K562 (cell line): ENCODE measurements around the gene MS4A18. TPM values are rescaled to one million over a fixed set of nuclear protein-coding genes. Genes with fewer than 3 reads are reported as not detected.

Source experiments
- ATAC-seq: fragments of 200-7000 bp; cut with Tn5 transposase; 3 replicates; pipeline ENCODE4 v1.9.1; 2020; ENCODE audit warnings: moderate library complexity
- BruUV-seq: library from RNA; stranded (reverse); fragments of 400-500 nt; replicated peaks from 2 replicates; lab custom pipeline; 2021; lab: Mats Ljungman, UMichigan
- CTCF ChIA-PET: fragments of 300-600 bp; formaldehyde crosslinking; extraction: SDS; loops from one replicate; lab custom pipeline; 2021; ENCODE audit warnings: low intra/inter-chr PET ratio; lab: Yijun Ruan, JAX
- POLR2A ChIA-PET: fragments of 300-600, 350-650 bp; sonication (Branson Sonifier 250); formaldehyde crosslinking; extraction: SDS; loops from one replicate; lab custom pipeline; 2021; ENCODE audit warnings: antibody characterized with exemption, inconsistent platforms; lab: Yijun Ruan, JAX
- DNase-seq, 4 experiments: peaks; one replicate each; pipeline versions ENCODE4 v3.0.0 to v3.0.0-alpha.2; 2011 to 2018; ENCODE audit warnings: low spot score in 3 of 4, mixed read lengths in 3 of 4; ENCODE audit errors: extremely low read depth in 1 of 4
- FAIRE-seq: peaks from 2 replicates; lab custom pipeline; 2011; peaks lifted over from hg19 to GRCh38; lab: Jason Lieb, UNC
- H2AFZ ChIP-seq: 2 replicates; pipeline ENCODE4 v1.6.0; 2011; ENCODE audit warnings: low read depth, low read length, control low read depth, inconsistent platforms
- H3K27ac ChIP-seq: fragments of 200-600 bp; 3 replicates; pipeline ENCODE4 v1.8.0; 2011; ENCODE audit warnings: low read depth, mild to moderate bottlenecking, control low read depth, inconsistent platforms, low read length, moderate library complexity, mixed read lengths; ENCODE audit errors: extremely low read depth
- H3K27me3 ChIP-seq, 2 experiments: fragments of 300-600 bp in 1 of 2; 2 replicates in 1 of 2; 3 replicates in 1 of 2; pipeline versions ENCODE4 v1.6.0 to v1.8.0; 2011; ENCODE audit warnings: inconsistent platforms in 2 of 2, low read length in 2 of 2, mild to moderate bottlenecking in 1 of 2, mixed read lengths in 1 of 2, moderate library complexity in 1 of 2; ENCODE audit not compliant: control insufficient read depth in 2 of 2, insufficient read depth in 2 of 2
- H3K36me3 ChIP-seq: fragments of 300-600 bp; 3 replicates; pipeline ENCODE4 v1.8.0; 2011; ENCODE audit warnings: mild to moderate bottlenecking, low read length, inconsistent platforms; ENCODE audit not compliant: control insufficient read depth, insufficient read depth
- H3K4me1 ChIP-seq, 2 experiments: fragments of 200-600 bp in 1 of 2; replicated peaks in 1 of 2; 2 replicates in 1 of 2; 3 replicates in 1 of 2; pipeline versions ENCODE4 v1.5.1 to v1.8.0; 2011; ENCODE audit warnings: inconsistent platforms in 2 of 2, low read length in 2 of 2, mild to moderate bottlenecking in 1 of 2, mixed read lengths in 1 of 2, moderate library complexity in 1 of 2; ENCODE audit not compliant: control insufficient read depth in 2 of 2, insufficient read depth in 2 of 2
- H3K4me2 ChIP-seq: 2 replicates; pipeline ENCODE4 v1.6.1; 2011; ENCODE audit warnings: low read length, control low read depth, inconsistent platforms, mixed read lengths; ENCODE audit not compliant: insufficient read depth
- H3K4me3 ChIP-seq: fragments of 200-600 bp; sonication (generic), shearing (Covaris generic); 2 replicates; pipeline ENCODE4 v1.5.1; 2016; ENCODE audit warnings: control low read depth, inconsistent platforms
- H3K79me2 ChIP-seq: fragments of 200-600 bp; 3 replicates; pipeline ENCODE4 v1.8.0; 2011; ENCODE audit warnings: low read length, inconsistent platforms; ENCODE audit not compliant: control insufficient read depth, insufficient read depth
- H3K9ac ChIP-seq, 2 experiments: 2 replicates each; pipeline versions ENCODE4 v1.6.0 to v1.6.1; 2011; ENCODE audit warnings: low read depth in 2 of 2, low read length in 2 of 2, control low read depth in 1 of 2, inconsistent platforms in 1 of 2, mild to moderate bottlenecking in 1 of 2, mixed read lengths in 1 of 2; ENCODE audit not compliant: insufficient read depth in 1 of 2
- H3K9me1 ChIP-seq: one replicate; pipeline ENCODE4 v1.6.0; 2011; ENCODE audit warnings: inconsistent platforms, mild to moderate bottlenecking, low read length, moderate library complexity; ENCODE audit not compliant: control insufficient read depth, insufficient read depth
- H3K9me3 ChIP-seq: replicated peaks from 2 replicates; pipeline ENCODE4 v1.5.1; 2011; ENCODE audit warnings: low read depth, low read length, inconsistent platforms; ENCODE audit not compliant: control insufficient read depth, insufficient read depth
- H4K20me1 ChIP-seq: replicated peaks from 2 replicates; pipeline ENCODE4 v1.6.1; 2011; ENCODE audit warnings: low read length, inconsistent platforms, mixed read lengths; ENCODE audit not compliant: control insufficient read depth, insufficient read depth
- CTBP1 ChIP-seq: fragments of 450-650 bp; IDR thresholded peaks from 2 replicates; pipeline ENCODE4 v1.6.1; 2016; ENCODE audit warnings: borderline replicate concordance
- CXXC5 ChIP-seq: fragments of 250-450 bp; sonication (Bioruptor Pico); IDR thresholded peaks from 2 replicates; pipeline ENCODE4 v1.8.0; 2022; ENCODE audit warnings: inconsistent platforms, mild to moderate bottlenecking, moderate library complexity
- FOXK2 ChIP-seq, 2 experiments: fragments of 450-650 bp; IDR thresholded peaks in 1 of 2; conservative IDR thresholded peaks in 1 of 2; 2 replicates each; pipeline ENCODE4 v1.6.1; 2016; ENCODE audit warnings: low read depth in 2 of 2, mild to moderate bottlenecking in 1 of 2
- HNRNPLL ChIP-seq: fragments of 200-400 bp; formaldehyde crosslinking; IDR thresholded peaks from 2 replicates; pipeline ENCODE4 v1.6.1; 2017; ENCODE audit warnings: low read length, low read depth, mild to moderate bottlenecking; ENCODE audit not compliant: poor library complexity, severe bottlenecking
- NRF1 ChIP-seq, 2 experiments: fragments of 450-650 bp; IDR thresholded peaks in 1 of 2; conservative IDR thresholded peaks in 1 of 2; 2 replicates each; pipeline ENCODE4 v1.6.1; 2014; ENCODE audit warnings: mild to moderate bottlenecking in 2 of 2
- RBM39 ChIP-seq: fragments of 200-400 bp; formaldehyde crosslinking; optimal IDR thresholded peaks from 2 replicates; pipeline ENCODE3; 2018; ENCODE audit warnings: low read depth, low read length
- SMC3 ChIP-seq: conservative IDR thresholded peaks from 2 replicates; pipeline ENCODE4 v1.6.1; 2011; ENCODE audit warnings: low read depth, low read length, improper control_type of control experiment; ENCODE audit not compliant: insufficient read depth
- TEAD4 ChIP-seq, 2 experiments: sonication (generic) in 1 of 2; formaldehyde crosslinking in 1 of 2; IDR thresholded peaks; 2 replicates each; pipeline versions ENCODE4 v1.6.1 to v1.8.0; 2012 to 2022; ENCODE audit warnings: borderline replicate concordance in 1 of 2, inconsistent platforms in 1 of 2, low read length in 1 of 2, mild to moderate bottlenecking in 1 of 2, missing genetic modification reagents in 1 of 2
- ZBTB7A ChIP-seq: IDR thresholded peaks from 2 replicates; pipeline ENCODE4 v1.6.1; 2011; ENCODE audit warnings: low read depth, mild to moderate bottlenecking, low read length, moderate library complexity, borderline replicate concordance; ENCODE audit not compliant: control insufficient read depth
- ZNF24 ChIP-seq: fragments of 450-650 bp; IDR thresholded peaks from 2 replicates; pipeline ENCODE4 v1.6.1; 2016
- whole genome bisulfite sequencing: fragments of 100-300 bp; shearing (Covaris generic); methylation state at CpG from one replicate; pipeline ENCODE4 v1.1.6; 2016; ENCODE audit warnings: low coverage, mixed read lengths; ENCODE audit not compliant: insufficient coverage; ENCODE audit errors: missing lambda C conversion rate; 5-methylcytosine and 5-hydroxymethylcytosine counted together
- in situ Hi-C: fragments of 300-500 bp; cut with MboI; formaldehyde crosslinking; loops from 4 replicates; pipeline ENCODE4 v1.15.0; 2018; ENCODE audit warnings: inconsistent platforms, mixed read lengths
- intact Hi-C: fragments of 100-400 bp; cut with micrococcal nuclease; formaldehyde crosslinking; loops from 2 replicates; pipeline ENCODE4 v1.14.2; 2022
- polyA plus RNA-seq, 8 experiments: library from polyadenylated mRNA; depleted of rRNA in 4 of 8; stranded (reverse) in 5 of 8; unstranded in 3 of 8; fragments of >200 nt; fragmentation: Nextera tagmentation in 2 of 8; fragmentation: Illumina TruSeq in 1 of 8; extraction: Ambion mirVana in 2 of 8; extraction: Trizol in 1 of 8; gene quantifications; 2 replicates each; pipeline versions ENCODE4 v1.2.1 to v1.2.3, GENCODE V29; 2011 to 2014; ENCODE audit warnings: inconsistent platforms in 1 of 8, missing spikeins in 1 of 8
- total RNA-seq, 7 experiments: library from RNA; depleted of rRNA in 6 of 7; stranded (reverse); fragments of >200 nt in 6 of 7; fragmentation: Illumina TruSeq in 2 of 7; extraction: Trizol in 2 of 7; gene quantifications; 2 replicates each; pipeline versions ENCODE4 v1.2.1 to v1.2.3, GENCODE V29; 2011 to 2021; ENCODE audit warnings: low replicate concordance in 1 of 7
- TF ChIP-seq, protein P1 (sequence below), 3 experiments: IDR thresholded peaks in 2 of 3; conservative IDR thresholded peaks in 1 of 3; 2 replicates each; pipeline ENCODE4 v1.5.1; 2011 to 2012; ENCODE audit warnings: low read length in 3 of 3, mild to moderate bottlenecking in 3 of 3, control low read depth in 2 of 3, improper control_type of control experiment in 1 of 3, inconsistent platforms in 1 of 3, low read depth in 1 of 3, mixed read lengths in 1 of 3, moderate library complexity in 1 of 3; ENCODE audit not compliant: insufficient read depth in 2 of 3
- TF ChIP-seq, protein P2 (sequence below): fragments of 450-650 bp; IDR thresholded peaks from one replicate; pipeline ENCODE4 v1.6.1; 2018; ENCODE audit warnings: mild to moderate bottlenecking, moderate library complexity; ENCODE audit not compliant: partially characterized antibody
- TF ChIP-seq, protein P3 (sequence below): fragments of 450-650 bp; IDR thresholded peaks from 2 replicates; pipeline ENCODE4 v1.6.1; 2017; ENCODE audit warnings: antibody characterized with exemption

The MS4A18 gene
- total and polyA plus RNA-seq, 9 of the 15 experiments (the other 6 are each of a cell fraction or from before 2014, with no cell fraction given), result not detected

DNA sequence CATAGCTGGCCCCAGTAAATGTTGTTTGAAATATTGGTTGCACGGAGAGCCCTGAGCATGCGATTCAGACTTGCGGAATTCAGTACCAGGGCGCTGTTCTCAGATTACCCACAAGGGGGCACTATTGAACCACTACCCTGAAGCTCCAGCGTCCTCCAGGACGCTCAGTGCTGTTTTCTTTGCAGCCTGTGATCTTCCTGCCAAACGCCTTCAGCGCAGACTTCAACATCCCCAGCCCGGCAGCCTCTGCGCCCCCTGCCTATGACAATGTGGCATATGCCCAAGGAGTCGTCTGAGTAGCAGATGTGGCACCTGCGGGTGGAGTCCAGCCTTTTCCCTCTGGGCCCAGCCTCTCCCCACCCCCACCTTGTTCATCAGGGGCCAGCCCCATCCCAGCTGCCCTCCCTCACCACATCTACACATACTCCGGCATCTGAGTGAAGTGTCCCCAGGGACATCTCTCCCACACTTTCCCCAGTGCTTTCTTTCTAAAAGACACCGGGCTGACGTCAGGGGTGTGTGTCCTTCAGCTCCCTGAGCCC, 51.0 kb downstream of the MS4A18 start:
- ATAC-seq, result peak; percentile 95
- Histone ChIP-seq H3K27ac (no peak overlapping the region), H3K9me1 (no peaks in the 10 kb centered on the region), H3K36me3 (no peaks in the 10 kb centered on the region), H3K4me3 (no peak overlapping the region), H3K79me2 (no peaks in the 10 kb centered on the region), H3K9me3 (no peaks in the 10 kb centered on the region), H3K4me1 (peaks cover 0 to 10% of the 10 kb centered on the region in 2 experiments; a peak in 1 of 5 replicates), H3K9ac (no peak overlapping the region), H3K4me2 (no peak overlapping the region), H2AFZ (peak overlapping the region; percentile 64; the same call in 1 of the 2 replicates), H4K20me1 (peaks cover 6% of the 10 kb centered on the region; the same call in 1 of the 2 replicates), H3K27me3 (peaks cover 15 to 40% of the 10 kb centered on the region in 2 experiments; a peak in 4 of 5 replicates)
- 10% methylated on average over 15 of the region's 15 CpGs for WGBS
- BruUV-seq, result no TSS peak
- DNase-seq, result peak; percentile 75 to 86 (median 78)
- CTCF ChIA-PET, result interaction anchor here (0.5 to 1.2 kb wide), 7 partner anchors 9 to 804 kb away, joined by 3 to 5 read pairs (median 3); no protein-coding TSS in a partner anchor
- POLR2A ChIA-PET, result interaction anchor here (0.5 to 1.8 kb wide), 3 partner anchors 11 to 332 kb away, joined by 3 to 4 read pairs (median 3); no protein-coding TSS in a partner anchor
- FAIRE-seq, result peak; percentile 99
- in situ Hi-C loops (loop anchor here (5.0 kb wide), 1 partner anchor 122 kb away; no protein-coding TSS in a partner anchor), intact Hi-C loops (loop anchor here (1.0 to 5.0 kb wide), 4 partner anchors 55 to 412 kb away; no protein-coding TSS in a partner anchor)
- TF ChIP-seq CTBP1 (peak; percentile 47; the same call in 1 of the 2 replicates), ZBTB7A (no peak), CXXC5 (CRISPR knock-in tag) (0 out of 2 replicates have a peak, but pooled peaks have one; percentile 23), NRF1 (conservative IDR thresholded peaks at IDR 0.05 in 1 of 2, IDR thresholded peaks at IDR 0.05 in 1 of 2) (peak; percentile 55 to 61; a peak in 3 of 4 replicates), RBM39 (no peak), TEAD4 (IDR thresholded peaks at IDR 0.05; ENCODE audit: low read length) (peak; percentile 32; the same call in 1 of the 2 replicates), TEAD4 (CRISPR knock-in tag; IDR thresholded peaks at IDR 0.05; ENCODE audit: borderline replicate concordance) (no peak), FOXK2 (conservative IDR thresholded peaks at IDR 0.05 in 1 of 2, IDR thresholded peaks at IDR 0.05 in 1 of 2; ENCODE audit: low read depth in 2 of 2) (0 out of 4 replicates have a peak, but pooled peaks of 1 of the 2 experiments have one; percentile 30), HNRNPLL (peak; percentile 28), SMC3 (peak; percentile 79), ZNF24 (peak; percentile 7; the same call in 1 of the 2 replicates)
- TF ChIP-seq, protein P1, sequence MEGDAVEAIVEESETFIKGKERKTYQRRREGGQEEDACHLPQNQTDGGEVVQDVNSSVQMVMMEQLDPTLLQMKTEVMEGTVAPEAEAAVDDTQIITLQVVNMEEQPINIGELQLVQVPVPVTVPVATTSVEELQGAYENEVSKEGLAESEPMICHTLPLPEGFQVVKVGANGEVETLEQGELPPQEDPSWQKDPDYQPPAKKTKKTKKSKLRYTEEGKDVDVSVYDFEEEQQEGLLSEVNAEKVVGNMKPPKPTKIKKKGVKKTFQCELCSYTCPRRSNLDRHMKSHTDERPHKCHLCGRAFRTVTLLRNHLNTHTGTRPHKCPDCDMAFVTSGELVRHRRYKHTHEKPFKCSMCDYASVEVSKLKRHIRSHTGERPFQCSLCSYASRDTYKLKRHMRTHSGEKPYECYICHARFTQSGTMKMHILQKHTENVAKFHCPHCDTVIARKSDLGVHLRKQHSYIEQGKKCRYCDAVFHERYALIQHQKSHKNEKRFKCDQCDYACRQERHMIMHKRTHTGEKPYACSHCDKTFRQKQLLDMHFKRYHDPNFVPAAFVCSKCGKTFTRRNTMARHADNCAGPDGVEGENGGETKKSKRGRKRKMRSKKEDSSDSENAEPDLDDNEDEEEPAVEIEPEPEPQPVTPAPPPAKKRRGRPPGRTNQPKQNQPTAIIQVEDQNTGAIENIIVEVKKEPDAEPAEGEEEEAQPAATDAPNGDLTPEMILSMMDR (IDR thresholded peaks at IDR 0.05 in 2 of 3, conservative IDR thresholded peaks at IDR 0.05 in 1 of 3; ENCODE audit: insufficient read depth in 2 of 3, low read depth in 1 of 3, low read length in 3 of 3), result peak; percentile 87 to 94 (median 90)
- TF ChIP-seq, protein P2, sequence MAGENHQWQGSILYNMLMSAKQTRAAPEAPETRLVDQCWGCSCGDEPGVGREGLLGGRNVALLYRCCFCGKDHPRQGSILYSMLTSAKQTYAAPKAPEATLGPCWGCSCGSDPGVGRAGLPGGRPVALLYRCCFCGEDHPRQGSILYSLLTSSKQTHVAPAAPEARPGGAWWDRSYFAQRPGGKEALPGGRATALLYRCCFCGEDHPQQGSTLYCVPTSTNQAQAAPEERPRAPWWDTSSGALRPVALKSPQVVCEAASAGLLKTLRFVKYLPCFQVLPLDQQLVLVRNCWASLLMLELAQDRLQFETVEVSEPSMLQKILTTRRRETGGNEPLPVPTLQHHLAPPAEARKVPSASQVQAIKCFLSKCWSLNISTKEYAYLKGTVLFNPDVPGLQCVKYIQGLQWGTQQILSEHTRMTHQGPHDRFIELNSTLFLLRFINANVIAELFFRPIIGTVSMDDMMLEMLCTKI, result no peak
- TF ChIP-seq, protein P3, sequence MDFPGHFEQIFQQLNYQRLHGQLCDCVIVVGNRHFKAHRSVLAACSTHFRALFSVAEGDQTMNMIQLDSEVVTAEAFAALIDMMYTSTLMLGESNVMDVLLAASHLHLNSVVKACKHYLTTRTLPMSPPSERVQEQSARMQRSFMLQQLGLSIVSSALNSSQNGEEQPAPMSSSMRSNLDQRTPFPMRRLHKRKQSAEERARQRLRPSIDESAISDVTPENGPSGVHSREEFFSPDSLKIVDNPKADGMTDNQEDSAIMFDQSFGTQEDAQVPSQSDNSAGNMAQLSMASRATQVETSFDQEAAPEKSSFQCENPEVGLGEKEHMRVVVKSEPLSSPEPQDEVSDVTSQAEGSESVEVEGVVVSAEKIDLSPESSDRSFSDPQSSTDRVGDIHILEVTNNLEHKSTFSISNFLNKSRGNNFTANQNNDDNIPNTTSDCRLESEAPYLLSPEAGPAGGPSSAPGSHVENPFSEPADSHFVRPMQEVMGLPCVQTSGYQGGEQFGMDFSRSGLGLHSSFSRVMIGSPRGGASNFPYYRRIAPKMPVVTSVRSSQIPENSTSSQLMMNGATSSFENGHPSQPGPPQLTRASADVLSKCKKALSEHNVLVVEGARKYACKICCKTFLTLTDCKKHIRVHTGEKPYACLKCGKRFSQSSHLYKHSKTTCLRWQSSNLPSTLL, result no peak
